Osteocyte (in vitro differentiated cells): ENCODE data around the gene DCXR. TPM values are rescaled to one million over a fixed set of nuclear protein-coding genes. Genes with fewer than 3 reads are reported as not detected.

Source experiments
- DNase-seq: peaks from one replicate; pipeline ENCODE4 v3.0.0; 2021; ENCODE audit warnings: mixed read lengths; ENCODE audit not compliant: unreplicated experiment; ENCODE audit errors: extremely low spot score
- H3K27ac Mint-ChIP-seq: one replicate; pipeline ENCODE4 v1.8.0; 2021; ENCODE audit warnings: mild to moderate bottlenecking, mixed read lengths; ENCODE audit not compliant: unreplicated experiment
- H3K27me3 Mint-ChIP-seq: one replicate; pipeline ENCODE4 v1.8.0; 2021; ENCODE audit warnings: mixed read lengths; ENCODE audit not compliant: unreplicated experiment
- H3K36me3 Mint-ChIP-seq: one replicate; pipeline ENCODE4 v1.8.0; 2021; ENCODE audit warnings: mixed read lengths; ENCODE audit not compliant: unreplicated experiment
- H3K4me1 Mint-ChIP-seq: one replicate; pipeline ENCODE4 v1.8.0; 2021; ENCODE audit warnings: mixed read lengths; ENCODE audit not compliant: unreplicated experiment
- H3K4me3 Mint-ChIP-seq: one replicate; pipeline ENCODE4 v1.8.0; 2021; ENCODE audit warnings: mild to moderate bottlenecking, moderate library complexity, mixed read lengths; ENCODE audit not compliant: unreplicated experiment
- H3K9me3 Mint-ChIP-seq: one replicate; pipeline ENCODE4 v1.8.0; 2021; ENCODE audit warnings: mixed read lengths; ENCODE audit not compliant: unreplicated experiment
- total RNA-seq: library from RNA; stranded (reverse); gene quantifications from 2 replicates; pipeline ENCODE4 v1.2.1, GENCODE V29; 2021
- TF ChIP-seq, protein P1 (sequence below): fragments of 200-600 bp; sonication (generic); IDR thresholded peaks from 2 replicates; pipeline ENCODE4 v1.5.0; 2021; ENCODE audit warnings: antibody characterized with exemption, mild to moderate bottlenecking, moderate library complexity

The DCXR gene
- total RNA-seq, 1 donor from 2014 or later = 69.0 TPM

DNA sequence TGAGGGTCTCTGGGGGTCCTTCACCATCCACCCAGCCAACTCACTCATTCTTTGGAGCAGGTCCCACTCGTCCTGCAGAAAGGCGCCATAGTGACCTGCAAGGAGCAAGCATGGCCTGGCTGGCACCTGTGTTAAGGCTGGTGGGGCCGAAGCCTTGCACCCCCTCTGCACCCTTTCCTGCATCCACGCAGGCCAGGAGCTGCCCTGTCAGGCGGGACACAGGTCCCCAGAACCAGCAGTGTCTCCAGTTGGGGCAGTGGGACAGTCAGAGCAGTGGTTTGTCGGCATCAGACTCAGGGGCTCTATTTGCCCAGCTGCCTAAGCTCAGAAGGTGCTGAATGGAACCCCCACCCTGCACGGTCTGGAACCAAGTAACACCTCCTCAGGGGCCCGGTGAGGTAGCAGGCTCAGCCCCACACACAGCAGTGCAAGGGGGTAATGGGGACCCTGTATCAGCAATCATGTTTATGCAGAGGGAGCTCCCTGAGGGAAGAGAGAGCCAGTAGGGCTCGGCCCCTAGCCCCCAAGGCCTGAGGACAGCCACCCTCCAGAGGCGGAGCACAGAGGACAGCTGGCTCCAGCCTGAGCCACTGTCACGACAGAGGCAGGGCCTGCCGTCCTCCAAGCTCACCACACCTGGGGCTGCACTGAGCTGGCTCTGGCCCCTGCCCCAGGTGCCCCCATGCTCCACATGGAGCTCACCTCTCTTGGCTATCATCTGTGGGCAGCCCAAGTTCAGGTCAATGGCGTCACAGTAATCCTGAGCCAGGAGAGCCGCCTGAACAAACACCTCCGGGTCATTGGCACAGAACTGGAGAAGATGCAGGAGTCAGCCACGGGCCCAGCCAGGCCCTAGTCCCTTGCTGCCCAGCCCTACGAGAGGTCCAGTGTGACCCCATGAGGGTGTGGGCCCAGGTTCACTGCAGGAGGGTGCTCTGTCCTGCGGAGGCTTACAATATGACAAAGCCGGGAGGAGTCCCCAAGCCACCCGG, 26.2 kb upstream of the DCXR start:
- TF ChIP-seq, protein P1, sequence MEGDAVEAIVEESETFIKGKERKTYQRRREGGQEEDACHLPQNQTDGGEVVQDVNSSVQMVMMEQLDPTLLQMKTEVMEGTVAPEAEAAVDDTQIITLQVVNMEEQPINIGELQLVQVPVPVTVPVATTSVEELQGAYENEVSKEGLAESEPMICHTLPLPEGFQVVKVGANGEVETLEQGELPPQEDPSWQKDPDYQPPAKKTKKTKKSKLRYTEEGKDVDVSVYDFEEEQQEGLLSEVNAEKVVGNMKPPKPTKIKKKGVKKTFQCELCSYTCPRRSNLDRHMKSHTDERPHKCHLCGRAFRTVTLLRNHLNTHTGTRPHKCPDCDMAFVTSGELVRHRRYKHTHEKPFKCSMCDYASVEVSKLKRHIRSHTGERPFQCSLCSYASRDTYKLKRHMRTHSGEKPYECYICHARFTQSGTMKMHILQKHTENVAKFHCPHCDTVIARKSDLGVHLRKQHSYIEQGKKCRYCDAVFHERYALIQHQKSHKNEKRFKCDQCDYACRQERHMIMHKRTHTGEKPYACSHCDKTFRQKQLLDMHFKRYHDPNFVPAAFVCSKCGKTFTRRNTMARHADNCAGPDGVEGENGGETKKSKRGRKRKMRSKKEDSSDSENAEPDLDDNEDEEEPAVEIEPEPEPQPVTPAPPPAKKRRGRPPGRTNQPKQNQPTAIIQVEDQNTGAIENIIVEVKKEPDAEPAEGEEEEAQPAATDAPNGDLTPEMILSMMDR = no peak
- Mint-ChIP-seq H3K4me3 (peak overlapping the region; percentile 63), H3K27me3 (no peaks in the 10 kb centered on the region), H3K4me1 (peaks cover 7% of the 10 kb centered on the region), H3K27ac (no peak overlapping the region), H3K36me3 (peaks cover 5% of the 10 kb centered on the region), H3K9me3 (no peaks in the 10 kb centered on the region)
- no peak for DNase-seq

DNA sequence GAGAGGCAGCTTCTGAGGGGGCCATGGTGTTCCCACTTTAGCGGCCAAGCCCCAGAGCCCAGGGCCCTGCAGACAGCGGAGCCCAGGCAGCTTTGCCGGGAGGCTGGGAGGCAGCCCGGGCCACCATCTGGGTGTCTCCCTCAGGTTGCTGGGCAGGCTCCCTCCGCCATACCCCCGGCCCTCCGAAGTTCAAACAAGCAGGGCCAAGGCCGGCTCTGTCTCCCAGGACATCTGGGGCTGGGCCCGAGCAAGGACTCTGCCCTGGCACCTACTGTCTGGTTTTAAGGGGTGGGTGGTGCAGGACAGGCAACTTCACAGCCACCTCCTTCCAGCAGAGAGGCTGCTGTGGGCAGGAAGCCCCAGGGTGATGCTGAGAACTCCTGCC, 25.5 kb upstream of the DCXR start:
- H3K27ac Mint-ChIP-seq = no peak overlapping the region
- peaks cover 7% of the 10 kb centered on the region for H3K4me1 Mint-ChIP-seq
- H3K9me3 Mint-ChIP-seq = no peaks in the 10 kb centered on the region
- no peaks in the 10 kb centered on the region for H3K27me3 Mint-ChIP-seq
- peaks cover 6% of the 10 kb centered on the region for H3K36me3 Mint-ChIP-seq
- no peak overlapping the region for H3K4me3 Mint-ChIP-seq
- TF ChIP-seq, protein P1 = no peak
- no peak for DNase-seq

DNA sequence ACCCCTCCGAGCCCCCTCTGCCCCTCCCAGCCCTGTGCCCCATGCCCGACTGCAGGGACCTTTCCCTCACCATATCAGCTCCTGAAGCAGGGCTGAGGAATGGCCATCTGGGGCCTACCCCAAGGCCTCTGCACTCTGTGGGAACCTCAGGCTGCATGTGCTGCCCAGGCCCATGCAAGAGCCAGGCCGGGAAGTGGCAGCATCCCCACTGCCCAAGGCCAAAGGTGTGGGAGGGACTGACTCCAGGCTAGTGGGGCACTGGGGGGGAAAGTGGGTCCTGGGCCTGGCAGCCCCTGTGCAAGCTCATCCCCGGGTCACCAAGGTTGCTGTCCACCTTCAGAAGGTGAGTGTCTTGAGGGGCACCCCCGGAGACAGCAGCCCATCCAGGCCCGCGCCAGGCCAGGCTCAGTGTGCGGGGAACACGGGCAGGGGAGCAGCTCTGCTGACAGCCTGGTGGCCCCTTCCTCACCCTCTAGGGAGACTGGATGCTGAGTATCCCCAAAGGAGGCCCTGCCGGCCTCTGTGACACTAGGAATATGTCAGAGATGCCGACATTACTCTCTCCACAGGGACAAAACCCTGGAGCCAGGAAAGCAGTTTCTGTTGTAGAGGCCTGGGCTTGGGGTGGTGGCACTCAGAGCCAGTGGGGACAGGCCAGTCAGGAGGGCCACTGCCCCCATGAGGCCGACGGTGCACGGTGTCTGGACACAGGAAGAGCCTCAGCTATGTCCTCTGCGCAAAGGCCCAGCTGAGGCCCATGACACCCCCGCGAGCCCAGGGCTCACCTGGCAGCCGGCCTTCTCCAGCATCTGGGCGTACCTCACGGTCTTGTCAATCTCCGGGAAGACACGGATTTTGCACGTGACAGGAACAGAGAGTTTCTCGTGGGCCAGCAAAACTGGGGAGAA, 24.8 kb upstream of the DCXR start:
- no peak overlapping the region for H3K4me3 Mint-ChIP-seq
- no peak for DNase-seq
- no peaks in the 10 kb centered on the region for H3K9me3 Mint-ChIP-seq
- H3K36me3 Mint-ChIP-seq = peaks cover 10% of the 10 kb centered on the region
- no peaks in the 10 kb centered on the region for H3K27me3 Mint-ChIP-seq
- H3K4me1 Mint-ChIP-seq = peaks cover 7% of the 10 kb centered on the region
- TF ChIP-seq, protein P1 = no peak
- no peak overlapping the region for H3K27ac Mint-ChIP-seq

DNA sequence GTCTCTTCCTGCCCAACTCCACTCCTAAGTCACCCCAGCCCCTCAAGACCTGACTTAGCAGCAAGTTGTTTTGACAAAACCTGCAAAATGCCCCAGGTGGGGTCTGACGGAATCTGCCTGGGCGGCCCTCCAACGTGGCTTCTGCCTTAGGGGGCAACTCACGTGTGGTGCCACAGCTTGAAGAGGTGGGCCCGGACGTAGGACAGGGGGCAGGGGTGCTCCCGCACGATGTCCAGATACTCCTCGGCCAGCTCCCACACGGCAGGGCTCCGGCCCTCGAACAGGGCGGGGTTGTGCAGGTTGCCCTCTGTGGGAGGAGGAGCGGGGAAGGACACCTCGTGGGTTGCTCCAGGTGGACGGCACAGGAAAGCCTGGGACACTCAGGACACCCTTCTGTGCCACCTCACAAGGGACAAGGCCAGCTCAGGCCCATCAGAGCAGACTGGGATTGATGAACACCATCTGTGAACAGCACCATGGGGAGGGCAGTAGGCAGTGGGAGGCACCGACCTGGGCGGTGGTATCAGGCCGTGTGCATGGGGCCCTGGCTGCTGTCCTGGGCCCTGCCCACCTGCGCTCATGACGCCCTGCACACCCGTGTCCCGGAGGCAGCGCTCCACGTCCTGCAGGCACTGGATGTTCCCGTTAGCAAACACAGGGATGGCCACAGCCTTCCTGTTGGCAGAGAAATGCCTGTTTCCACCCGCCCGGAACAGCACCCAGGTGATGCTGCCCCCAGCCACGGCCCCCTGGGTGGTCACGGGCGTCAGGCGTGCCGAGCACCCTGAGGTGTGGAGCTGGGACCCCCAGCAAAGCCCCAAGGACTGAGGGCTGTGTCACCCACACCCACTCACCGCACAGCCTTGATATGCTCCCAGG, 23.8 kb upstream of the DCXR start:
- H3K27me3 Mint-ChIP-seq = no peaks in the 10 kb centered on the region
- no peak for DNase-seq
- peaks cover 7% of the 10 kb centered on the region for H3K4me1 Mint-ChIP-seq
- no peaks in the 10 kb centered on the region for H3K9me3 Mint-ChIP-seq
- H3K36me3 Mint-ChIP-seq = peaks cover 10% of the 10 kb centered on the region
- H3K27ac Mint-ChIP-seq = no peak overlapping the region
- TF ChIP-seq, protein P1 = no peak
- H3K4me3 Mint-ChIP-seq = no peak overlapping the region
